Skeletal muscle cell (primary cell): ENCODE results near the gene MGAT4C.

Source experiments
- DNase-seq: peaks from one replicate; pipeline ENCODE4 v3.0.0-alpha.2; 2010; ENCODE audit warnings: low read depth
- H3K4me3 ChIP-seq: 2 replicates; pipeline ENCODE4 v1.5.1; 2011; ENCODE audit warnings: low read depth, mild to moderate bottlenecking, control low read depth, low read length, moderate library complexity

MGAT4C gene

GRCh38 chr12:86233126-86233525 is 23.1 kb downstream of the MGAT4C start:
- DNase-seq: no peak
- H3K4me3 ChIP-seq: no peak overlapping the region

DNA sequence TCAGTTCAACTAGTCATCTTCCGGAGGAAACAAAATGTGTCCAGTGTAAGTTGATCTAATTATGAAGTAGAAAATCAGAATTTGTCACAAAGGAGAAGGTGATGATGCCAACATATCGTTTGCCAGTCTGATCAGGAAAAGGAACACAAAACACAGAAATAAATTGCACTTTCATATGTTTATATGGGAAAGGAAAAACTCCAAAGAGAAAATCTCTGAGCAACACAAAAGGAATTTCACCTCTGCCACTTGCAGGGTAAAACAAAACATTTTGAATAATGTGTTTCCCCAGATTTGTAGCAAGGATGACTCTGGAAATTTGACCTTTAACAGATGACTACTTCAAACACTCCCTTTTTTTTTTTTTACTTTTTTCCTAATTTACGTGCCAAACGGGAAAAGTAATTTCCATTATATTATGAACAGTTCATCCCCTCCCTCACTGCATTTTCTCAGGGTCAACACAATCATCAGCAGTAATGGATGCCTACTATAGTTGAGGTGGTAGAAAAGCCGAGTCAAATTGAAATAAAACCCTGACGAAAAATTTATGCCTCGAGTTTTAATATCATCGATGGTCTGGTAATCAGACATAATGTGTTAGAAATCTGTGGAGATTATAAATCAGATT is 25.6 kb downstream of the MGAT4C start:
- DNase-seq: peak; percentile 12
- no peak overlapping the region for H3K4me3 ChIP-seq

GRCh38 chr12:86229772-86230171 is 26.4 kb downstream of the MGAT4C start:
- no peak for DNase-seq
- no peak overlapping the region for H3K4me3 ChIP-seq

DNA sequence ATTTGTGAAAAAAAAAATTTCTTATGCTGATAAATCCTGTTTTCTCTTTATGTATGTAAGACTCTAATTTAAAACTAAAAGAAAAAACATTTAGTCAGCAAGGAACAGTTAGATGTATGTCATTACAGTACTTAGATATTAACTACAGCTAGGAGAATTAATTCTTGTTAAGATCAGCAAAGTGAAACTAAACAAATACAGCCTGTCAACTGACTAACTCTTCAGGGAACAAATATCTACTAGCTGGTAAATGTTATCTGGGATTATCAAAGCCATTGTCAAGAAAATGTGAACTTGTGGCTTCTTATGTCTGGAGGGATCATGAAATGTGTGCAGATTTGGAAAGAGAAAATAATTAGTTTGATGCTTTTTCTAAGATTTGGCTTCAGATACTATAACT is 27.5 kb downstream of the MGAT4C start:
- H3K4me3 ChIP-seq: no peak overlapping the region
- no peak for DNase-seq

DNA sequence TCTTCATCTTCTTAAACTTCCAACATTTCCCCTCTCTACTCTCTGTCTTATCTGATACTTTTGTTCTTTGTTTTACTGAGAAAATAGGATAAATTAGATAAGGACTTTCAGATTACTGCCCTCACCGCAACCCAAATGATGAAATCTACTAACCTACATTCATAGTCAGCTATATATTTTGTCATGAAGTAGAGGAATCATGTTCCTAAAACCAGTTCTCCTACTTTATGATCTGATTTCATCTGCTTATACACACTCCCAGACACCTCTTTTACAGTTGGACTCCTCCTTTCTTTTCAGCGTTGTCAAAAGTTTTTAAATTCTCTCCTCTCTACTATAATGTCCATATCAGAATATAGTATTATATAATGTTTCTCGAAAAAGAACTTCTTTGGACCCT is 29.7 kb downstream of the MGAT4C start:
- H3K4me3 ChIP-seq: no peak overlapping the region
- DNase-seq: no peak

- no peak for DNase-seq
- H3K4me3 ChIP-seq: no peak overlapping the region
Observed at GRCh38 chr12:86216591-86216990, 39.6 kb downstream of the MGAT4C start.

DNA sequence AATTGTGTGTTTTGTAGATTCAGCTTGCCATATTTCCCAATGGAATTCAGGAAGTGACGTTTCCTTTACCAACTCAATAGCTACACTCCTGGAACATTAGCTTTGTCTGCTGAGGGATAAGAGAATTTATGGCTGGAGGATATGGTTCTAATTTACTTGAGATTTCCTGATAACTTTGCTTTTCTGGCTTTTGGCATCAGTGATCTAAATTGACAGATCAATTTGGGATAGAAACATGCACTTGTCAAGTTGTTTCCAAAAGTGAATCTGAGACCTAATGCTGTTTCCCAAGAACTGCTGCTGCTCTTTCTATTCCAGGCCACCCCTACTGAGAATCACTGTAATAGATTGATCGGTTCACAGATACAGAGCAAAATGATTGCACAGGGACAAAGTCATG is 43.2 kb downstream of the MGAT4C start:
- no peak for DNase-seq

GRCh38 chr12:86198696-86199444 is 57.3 kb downstream of the MGAT4C start:
- DNase-seq: no peak
- H3K4me3 ChIP-seq: no peak overlapping the region

More for the DNA sequence above, 43.2 kb downstream of the MGAT4C start:
- H3K4me3 ChIP-seq: no peak overlapping the region

DNA sequence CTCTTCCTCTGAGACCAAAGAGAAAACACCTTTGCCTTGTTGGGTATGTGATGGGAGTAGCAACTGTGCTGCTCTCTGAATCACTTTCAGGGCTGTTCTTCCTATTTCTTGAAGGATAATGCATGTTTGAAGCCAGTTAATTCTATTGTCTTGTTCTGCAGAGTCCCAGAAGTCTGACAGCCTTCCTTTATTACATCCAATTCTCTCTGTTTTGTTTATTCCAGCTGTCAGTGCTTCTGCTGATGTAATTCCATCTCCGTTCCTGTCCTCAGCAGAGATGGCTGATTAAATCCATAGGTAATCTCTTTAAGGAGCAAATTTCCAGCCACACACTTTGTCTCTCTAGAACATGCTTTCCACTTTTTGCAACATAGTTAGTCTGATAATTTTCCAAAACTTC is 59.7 kb downstream of the MGAT4C start:
- no peak overlapping the region for H3K4me3 ChIP-seq
- no peak for DNase-seq

DNA sequence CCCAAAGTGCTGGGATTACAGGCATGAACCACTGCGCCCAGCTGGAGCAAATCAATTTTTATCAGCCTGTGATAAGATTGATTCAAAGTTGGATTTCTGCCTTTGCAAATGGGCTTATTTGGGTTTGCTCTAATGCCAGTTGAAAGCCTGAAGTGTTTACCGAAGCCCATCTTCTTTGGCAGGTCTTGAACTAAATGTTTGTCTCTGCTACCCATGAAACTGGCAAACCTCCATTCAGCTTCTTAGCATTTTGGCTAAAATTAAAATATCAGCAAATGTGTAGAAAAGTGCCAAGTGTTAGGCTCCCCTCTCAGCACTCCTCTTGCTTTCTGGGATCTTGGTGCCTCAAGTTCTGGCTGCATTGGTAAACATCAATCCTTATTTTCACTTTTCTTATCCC is 61.5 kb downstream of the MGAT4C start:
- DNase-seq: no peak

DNA sequence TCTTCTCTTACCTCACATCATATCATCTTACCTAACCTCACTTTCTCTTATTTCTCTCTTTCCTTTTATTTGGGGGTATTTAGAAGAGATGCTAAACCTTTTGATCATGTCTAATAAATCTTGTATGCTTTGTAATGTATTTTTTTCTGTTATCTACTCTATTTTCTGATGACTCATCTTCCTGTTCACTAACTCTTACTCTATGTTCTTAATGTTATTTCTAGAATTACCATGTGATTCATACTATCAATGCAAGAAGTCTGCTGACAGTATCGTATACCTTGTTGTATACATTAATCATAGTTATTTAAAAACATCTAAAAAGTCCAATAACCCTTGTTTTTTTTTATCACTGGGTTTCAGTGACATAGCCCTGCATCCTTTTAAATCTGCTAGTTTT is 62.3 kb downstream of the MGAT4C start:
- peak; percentile 10 for DNase-seq
- no peak overlapping the region for H3K4me3 ChIP-seq

More for the DNA sequence above, 61.5 kb downstream of the MGAT4C start:
- H3K4me3 ChIP-seq: no peak overlapping the region

DNA sequence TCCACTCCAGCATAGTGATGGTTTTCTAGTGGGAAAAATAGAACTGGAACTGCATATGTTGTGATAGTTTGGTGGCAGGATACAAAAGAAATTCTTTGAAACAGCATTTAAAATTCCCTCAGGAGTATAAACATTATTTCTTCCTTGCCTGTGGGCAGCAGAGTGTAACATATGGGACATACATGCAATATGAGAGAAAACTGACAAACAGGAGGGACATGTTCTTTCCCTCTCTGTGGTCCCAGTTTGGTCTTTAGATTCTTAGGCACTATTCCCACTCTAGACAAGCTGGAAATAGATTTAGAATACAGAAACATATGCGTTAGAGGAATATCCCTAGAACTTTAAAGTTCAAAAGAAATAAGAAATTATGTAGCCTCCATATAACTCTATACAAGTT is 68.0 kb downstream of the MGAT4C start:
- no peak overlapping the region for H3K4me3 ChIP-seq
- DNase-seq: no peak

GRCh38 chr12:86186449-86186848 is 69.7 kb downstream of the MGAT4C start:
- DNase-seq: no peak
- H3K4me3 ChIP-seq: no peak overlapping the region

DNA sequence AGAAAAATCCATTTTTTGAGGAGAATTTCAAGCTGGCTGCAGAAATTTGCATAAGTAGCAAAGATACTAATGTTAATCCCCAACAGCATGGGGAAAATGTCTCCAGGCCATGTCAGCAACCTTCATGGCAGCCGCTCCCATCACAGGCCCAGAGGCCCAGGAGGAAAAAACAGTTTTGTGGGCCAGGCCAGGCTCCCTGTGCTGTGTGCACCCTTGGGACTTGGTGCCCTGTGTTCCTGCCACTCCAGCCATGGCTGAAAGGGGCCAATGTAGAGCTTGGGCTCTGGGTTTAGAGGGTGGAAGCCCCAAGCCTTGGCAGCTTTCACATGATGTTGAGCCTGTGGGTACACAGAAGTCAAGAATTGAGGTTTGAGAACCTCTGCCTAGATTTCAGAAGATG is 76.3 kb downstream of the MGAT4C start:
- DNase-seq: no peak
- no peak overlapping the region for H3K4me3 ChIP-seq

DNA sequence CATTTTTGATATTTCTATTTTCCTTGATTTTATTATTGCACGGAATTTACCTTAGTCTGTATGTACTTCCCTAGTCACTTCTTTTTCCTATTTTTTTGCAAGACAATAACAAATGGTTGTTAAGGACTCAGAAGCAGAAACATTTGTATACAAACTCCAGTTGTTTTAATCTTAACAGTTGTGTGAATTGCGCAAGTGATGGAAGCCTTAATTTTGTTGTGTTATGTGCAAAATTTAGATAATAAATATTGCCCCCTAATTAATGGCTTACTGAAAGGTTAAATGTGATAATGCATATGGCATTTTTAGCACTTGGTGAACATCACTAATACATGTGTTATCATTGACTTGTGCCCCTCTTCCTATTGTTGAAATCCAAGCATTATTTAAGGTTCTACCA is 82.0 kb downstream of the MGAT4C start:
- no peak overlapping the region for H3K4me3 ChIP-seq
- DNase-seq: no peak

- H3K4me3 ChIP-seq: no peak overlapping the region
- DNase-seq: no peak
Observed at GRCh38 chr12:86172913-86173443, 83.2 kb downstream of the MGAT4C start.

- DNase-seq: peak; percentile 19
- no peak overlapping the region for H3K4me3 ChIP-seq
Observed at GRCh38 chr12:86170051-86170450, 86.1 kb downstream of the MGAT4C start.

DNA sequence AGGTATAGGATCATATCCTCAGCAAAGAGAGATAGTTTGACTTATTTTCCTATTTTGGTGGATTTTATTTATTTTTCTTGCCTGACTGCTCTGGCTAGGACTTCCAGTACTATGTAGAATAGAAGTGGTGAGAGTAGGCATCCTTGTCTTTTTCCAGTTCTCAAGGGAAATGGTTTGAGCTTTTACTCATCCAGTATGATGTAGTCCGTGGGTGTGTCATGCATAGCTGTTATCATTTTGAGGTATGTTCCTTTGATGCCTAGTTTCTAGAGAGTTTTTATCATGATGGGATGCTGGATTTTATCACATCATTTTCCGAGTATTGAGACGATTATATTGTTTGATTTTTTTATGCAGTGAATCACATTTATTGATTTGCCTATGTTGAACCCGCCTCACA is 97.2 kb downstream of the MGAT4C start:
- no peak for DNase-seq
- no peak overlapping the region for H3K4me3 ChIP-seq

DNA sequence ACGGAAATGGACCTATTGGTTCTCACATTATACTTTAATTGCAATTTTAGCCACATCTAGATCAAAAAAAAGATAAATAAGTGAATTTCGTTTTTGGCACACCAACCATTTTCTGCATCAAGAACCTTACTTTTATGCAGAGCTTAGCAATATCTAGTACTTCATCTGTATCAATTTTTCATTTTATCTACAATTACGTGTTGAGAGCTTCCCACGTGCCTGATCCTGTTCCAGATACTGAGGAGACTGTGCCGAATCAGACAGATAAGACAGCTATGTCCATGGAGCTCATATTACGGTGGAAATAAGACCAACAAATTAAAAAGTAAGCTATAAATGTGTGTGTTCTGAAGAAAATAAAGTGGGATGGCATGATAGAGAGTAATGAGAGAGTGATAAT is 101.6 kb downstream of the MGAT4C start:
- H3K4me3 ChIP-seq: no peak overlapping the region

DNA sequence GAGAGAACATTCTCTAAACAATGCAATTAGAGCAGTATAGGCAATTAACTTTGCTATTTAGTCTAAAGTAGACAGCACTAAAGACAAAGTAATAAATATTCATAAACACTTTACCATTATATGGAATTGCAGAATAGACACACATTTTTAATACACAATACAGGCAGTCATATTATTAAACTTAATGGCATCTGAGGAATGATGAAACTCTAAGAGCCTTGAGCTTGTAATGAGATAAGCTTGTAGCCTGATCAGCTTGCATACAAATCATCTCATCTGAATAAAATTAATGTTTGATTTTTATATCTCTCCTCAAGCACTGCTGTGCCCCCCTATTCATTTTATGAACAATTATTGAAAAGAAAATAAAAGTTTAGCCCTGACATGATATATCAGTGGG is 107.6 kb downstream of the MGAT4C start:
- no peak overlapping the region for H3K4me3 ChIP-seq
- no peak for DNase-seq

More for the DNA sequence above, 101.6 kb downstream of the MGAT4C start:
- no peak for DNase-seq

- no peak overlapping the region for H3K4me3 ChIP-seq
- no peak for DNase-seq
Observed at GRCh38 chr12:86148071-86148470, 108.1 kb downstream of the MGAT4C start.
